Tongue (tissue), 2 donors: ENCODE data around the gene UBE2C. TPM values are rescaled to one million over a fixed set of nuclear protein-coding genes. Genes with fewer than 3 reads are reported as not detected.

Experiments
- DNase-seq: peaks from one replicate; pipeline ENCODE4 v3.0.0-alpha.2; 2015
- total RNA-seq: library from RNA; depleted of rRNA; stranded (reverse); fragments of >200 nt; gene quantifications from one replicate; pipeline ENCODE4 v1.2.3, GENCODE V29; 2014

UBE2C gene
- total RNA-seq, 1 donor from 2014 or later = 13.8 TPM

- peak; percentile 91 for DNase-seq
Observed at GRCh38 chr20:45833030-45833882, 20.8 kb downstream of the UBE2C start, which contains the start of gene SNX21. TSS of gene SNX21 (plus strand) at chr20:45833799. CDS start at chr20:45833920, 121 bp downstream.

- DNase-seq = peak; percentile 88
Observed at GRCh38 chr20:45833883-45834796, 21.7 kb downstream of the UBE2C start.

GRCh38 chr20:45834797-45835161, 22.3 kb downstream of the UBE2C start:
- no peak for DNase-seq

GRCh38 chr20:45835329-45835765, 22.9 kb downstream of the UBE2C start:
- no peak for DNase-seq

- no peak for DNase-seq
Observed at GRCh38 chr20:45835825-45836224, 23.4 kb downstream of the UBE2C start.

GRCh38 chr20:45836841-45837240, 24.4 kb downstream of the UBE2C start:
- no peak for DNase-seq

GRCh38 chr20:45840700-45841198, 28.3 kb downstream of the UBE2C start:
- DNase-seq = peak; percentile 44

GRCh38 chr20:45841407-45842129, 29.1 kb downstream of the UBE2C start:
- no peak for DNase-seq

GRCh38 chr20:45842169-45842812, 29.8 kb downstream of the UBE2C start:
- no peak for DNase-seq

- DNase-seq = no peak
Observed at GRCh38 chr20:45843506-45843905, 31.1 kb downstream of the UBE2C start.

GRCh38 chr20:45845452-45845851, 33.0 kb downstream of the UBE2C start:
- no peak for DNase-seq

GRCh38 chr20:45848421-45848820, 36.0 kb downstream of the UBE2C start:
- no peak for DNase-seq

GRCh38 chr20:45848969-45849582, 36.6 kb downstream of the UBE2C start:
- DNase-seq = no peak

GRCh38 chr20:45850238-45850637, 37.8 kb downstream of the UBE2C start:
- no peak for DNase-seq

GRCh38 chr20:45850926-45851325, 38.5 kb downstream of the UBE2C start:
- no peak for DNase-seq

- no peak for DNase-seq
Observed at GRCh38 chr20:45851501-45851900, 39.1 kb downstream of the UBE2C start.

GRCh38 chr20:45852326-45852725, 39.9 kb downstream of the UBE2C start:
- DNase-seq = no peak

GRCh38 chr20:45853484-45853883, 41.0 kb downstream of the UBE2C start:
- no peak for DNase-seq

- peak; percentile 100 for DNase-seq
Observed at GRCh38 chr20:45857114-45857881, 44.9 kb downstream of the UBE2C start, which contains the start of the genes ACOT8 and ZSWIM3. TSS of gene ACOT8 (minus strand) at chr20:45857392. CDS start at chr20:45857315, 77 bp downstream. TSS of gene ZSWIM3 (plus strand) at chr20:45857614. CDS start at chr20:45857826, 212 bp downstream.

GRCh38 chr20:45857882-45858216, 45.4 kb downstream of the UBE2C start:
- DNase-seq = no peak
